HG03439 (cell line): ENCODE data around the gene NANOS1.
A peak's percentile ranks its signal among the peaks of the same experiment; 100 is the strongest.

Source experiments
- ATAC-seq: cut with Tn5 transposase; IDR thresholded peaks from one replicate; pipeline ENCODE4 v1.9.1; 2021; ENCODE audit warnings: mild to moderate bottlenecking, moderate library complexity; ENCODE audit not compliant: unreplicated experiment

NANOS1 gene, protein sequence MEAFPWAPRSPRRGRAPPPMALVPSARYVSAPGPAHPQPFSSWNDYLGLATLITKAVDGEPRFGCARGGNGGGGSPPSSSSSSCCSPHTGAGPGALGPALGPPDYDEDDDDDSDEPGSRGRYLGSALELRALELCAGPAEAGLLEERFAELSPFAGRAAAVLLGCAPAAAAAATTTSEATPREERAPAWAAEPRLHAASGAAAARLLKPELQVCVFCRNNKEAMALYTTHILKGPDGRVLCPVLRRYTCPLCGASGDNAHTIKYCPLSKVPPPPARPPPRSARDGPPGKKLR

DNA sequence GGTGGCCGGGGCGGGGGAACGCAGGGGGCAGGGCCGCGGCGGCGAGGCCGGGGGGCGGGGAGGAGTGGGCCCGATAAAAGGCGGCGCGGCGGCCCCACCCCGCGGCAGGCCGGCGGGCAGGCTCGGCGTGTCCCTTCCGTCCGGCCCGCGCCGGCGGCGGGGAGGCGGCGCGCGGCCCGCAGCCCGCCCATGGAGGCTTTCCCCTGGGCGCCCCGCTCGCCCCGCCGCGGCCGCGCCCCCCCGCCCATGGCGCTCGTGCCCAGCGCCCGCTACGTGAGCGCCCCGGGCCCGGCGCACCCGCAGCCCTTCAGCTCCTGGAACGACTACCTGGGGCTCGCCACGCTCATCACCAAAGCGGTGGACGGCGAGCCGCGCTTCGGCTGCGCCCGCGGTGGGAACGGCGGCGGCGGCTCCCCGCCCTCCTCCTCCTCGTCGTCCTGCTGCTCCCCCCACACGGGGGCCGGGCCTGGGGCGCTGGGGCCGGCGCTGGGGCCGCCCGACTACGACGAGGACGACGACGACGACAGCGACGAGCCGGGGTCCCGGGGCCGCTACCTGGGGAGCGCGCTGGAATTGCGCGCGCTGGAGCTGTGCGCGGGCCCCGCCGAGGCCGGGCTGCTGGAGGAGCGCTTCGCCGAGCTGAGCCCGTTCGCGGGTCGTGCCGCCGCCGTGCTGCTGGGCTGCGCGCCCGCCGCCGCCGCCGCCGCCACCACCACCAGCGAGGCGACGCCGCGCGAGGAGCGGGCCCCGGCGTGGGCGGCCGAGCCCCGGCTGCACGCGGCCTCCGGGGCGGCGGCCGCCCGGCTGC lies at the start of gene NANOS1:
Gene NANOS1, plus strand, starts transcription at position 102 of the 808 bp plus-strand sequence. Its CDS starts 88 bp downstream, at position 190.
- peak; percentile 27 for ATAC-seq

DNA sequence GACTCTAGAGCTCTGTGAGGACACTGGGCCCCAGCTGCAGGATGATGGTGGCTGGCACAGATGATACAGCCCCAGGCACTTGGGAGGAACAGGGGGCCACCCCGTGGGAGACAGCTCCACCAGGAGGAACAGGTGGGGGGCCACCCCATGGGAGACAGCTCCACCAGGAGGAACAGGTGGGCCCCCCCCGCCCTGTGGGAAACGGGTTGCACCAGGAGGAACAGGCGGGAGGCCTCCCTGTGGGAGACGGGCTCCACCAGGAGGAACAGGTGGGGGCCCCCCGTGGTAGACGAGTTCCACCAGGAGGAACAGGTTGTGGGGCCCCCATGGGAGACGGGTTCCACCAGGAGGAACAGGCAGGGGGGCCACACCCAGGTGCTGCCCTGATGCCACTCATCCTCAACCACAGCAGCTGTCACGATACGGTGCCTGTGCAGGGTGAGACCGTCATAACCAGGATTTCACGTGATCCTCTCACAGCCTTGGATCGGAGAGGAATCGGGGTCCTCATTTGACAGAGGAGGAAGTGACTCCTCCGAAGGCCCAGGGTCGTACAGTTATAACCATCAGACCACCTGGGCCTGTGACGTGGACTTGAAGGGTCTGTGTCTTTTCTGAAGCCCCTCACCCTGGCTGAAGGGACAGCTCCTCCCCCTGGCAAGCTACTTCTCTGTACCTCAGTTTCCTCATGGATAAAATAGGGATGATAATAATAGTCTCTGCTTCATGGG lies 49.2 kb upstream of the NANOS1 start:
- no peak for ATAC-seq

DNA sequence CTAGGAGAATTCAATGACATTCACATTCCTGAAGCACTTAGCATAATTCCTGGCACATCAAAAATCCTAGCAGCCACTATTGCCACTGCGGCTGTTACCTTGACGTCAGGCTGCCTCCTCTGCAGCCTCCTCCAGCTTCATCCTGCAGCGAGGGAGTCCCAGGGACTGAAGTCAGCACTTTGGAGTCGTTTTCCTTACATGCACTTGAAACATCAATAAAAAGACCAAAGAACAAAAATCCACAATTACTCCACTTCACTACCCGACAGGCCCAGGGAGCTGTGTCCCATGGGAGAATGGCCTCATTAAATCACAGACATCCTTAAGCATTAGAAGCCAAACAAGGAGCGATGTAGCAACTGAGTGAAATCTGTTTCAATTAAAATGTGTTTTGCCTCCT lies 48.6 kb upstream of the NANOS1 start:
- ATAC-seq = no peak

DNA sequence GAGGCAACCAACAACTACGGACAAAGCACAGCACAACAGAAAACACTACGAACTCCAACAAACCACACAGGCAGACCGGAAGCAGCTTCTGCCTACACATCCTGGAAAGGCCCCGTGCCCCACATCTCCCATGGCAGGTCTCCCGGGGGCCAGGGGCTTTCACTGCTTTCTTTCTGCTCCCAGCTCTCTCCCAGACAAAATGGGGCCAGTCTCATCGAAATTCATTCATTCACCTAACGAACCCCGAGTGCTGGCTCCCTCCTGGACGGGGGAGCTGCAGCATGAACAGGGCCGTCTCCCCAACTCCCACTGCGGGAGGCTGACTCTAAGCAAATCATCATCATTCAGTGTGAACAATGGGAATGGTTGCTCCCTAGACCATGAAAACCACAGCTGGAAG lies 47.6 kb upstream of the NANOS1 start:
- ATAC-seq = no peak

DNA sequence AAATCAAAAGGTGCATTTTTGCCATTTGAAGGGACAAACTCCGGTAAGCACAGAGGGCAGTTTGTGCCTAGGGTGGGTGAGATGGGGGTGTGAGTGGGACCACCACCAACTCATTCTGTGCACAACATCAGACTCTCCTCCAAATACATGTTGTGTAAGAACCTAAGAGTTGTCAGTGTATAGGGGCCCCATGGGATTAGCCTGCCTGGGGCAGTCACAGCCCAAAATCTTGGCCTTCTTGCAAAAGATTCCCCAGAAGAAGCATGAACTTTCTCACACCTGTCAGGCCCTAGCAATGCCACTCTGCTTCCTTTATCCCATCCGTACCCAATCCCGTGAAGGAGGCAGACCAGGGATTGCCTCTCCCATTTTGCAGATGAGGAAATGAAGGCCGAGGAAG lies 47.1 kb upstream of the NANOS1 start:
- ATAC-seq = no peak

DNA sequence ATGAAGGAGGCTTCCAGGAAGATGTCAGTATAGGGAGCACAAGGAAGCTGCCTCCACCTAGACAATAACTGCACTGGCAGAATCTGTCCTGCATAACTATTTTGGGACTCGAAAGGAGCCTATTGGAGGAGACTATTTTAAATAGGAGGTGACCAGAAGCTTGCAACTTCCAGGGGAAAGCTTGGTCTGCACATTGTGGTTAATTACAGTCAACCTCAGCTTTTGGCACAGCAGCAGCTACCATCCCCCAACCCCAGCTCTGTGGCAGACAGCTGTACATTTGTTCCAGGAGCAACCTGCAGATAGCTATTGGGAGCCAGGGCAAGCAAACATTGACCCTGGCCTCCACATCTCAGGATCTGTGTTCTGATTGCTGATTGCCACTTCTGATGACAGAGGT lies 46.3 kb upstream of the NANOS1 start:
- no peak for ATAC-seq

DNA sequence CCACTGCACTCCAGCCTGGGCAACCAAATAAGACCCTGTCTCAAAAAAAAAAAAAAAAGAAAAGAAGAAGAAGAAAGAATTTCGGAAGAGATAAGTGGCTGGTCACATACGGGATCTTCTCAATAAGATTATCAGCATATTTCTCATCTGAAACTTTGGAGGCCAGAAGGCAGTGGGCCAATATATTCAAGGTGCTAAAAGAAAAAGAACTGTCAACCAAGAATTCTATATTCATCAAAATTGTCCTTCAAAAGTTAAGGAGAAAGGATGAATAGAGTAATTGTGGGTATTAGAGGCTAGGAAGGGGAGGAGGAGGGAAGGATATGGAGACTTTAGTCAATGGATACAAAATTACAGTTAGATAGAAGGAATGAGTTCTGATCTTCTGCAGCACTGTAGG lies 43.9 kb upstream of the NANOS1 start:
- no peak for ATAC-seq

DNA sequence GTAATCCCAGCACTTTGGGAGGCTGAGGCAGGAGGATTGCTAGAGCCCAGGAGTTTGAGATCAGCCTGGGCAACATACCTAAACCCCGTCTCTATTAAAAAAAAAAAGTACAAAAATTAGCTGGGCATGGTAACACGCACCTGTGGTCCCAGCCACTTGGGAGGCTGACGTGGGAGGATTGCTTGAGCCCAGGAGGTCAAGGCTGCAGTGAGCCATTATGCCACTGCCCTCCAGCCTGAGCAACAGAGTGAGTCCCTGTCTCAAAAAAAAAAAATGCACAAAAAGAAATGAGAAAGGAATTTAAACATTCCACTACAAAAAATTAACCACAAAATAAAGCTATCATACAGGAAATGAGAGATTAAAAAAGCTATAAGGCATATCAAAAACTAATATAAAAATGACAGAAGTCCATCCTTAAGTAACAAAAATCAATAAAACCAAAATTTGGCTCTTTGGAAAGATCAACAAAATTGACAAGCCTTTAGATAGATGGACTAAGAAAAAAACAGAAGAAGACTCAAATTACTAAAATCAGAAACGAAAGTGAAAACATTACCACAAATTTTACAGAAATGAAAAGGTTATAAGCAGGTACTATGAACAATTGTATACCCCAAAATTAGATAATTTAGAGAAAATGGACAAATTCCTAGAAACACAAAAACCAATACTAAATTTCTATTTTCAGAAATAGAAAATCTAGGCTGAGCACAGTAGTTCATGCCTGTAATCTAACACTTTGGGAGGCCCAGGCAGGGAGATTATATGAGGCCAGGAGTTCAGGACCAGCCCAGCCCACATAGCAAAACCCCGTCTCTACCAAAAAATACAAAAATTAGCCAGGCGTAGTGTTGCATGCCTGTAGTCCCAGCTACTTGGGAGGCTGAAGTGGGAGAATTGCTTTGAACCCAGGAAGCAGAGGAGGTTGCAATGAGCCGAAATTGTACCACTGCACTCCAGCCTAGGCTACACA lies 42.4 kb upstream of the NANOS1 start:
- ATAC-seq = peak; percentile 87

DNA sequence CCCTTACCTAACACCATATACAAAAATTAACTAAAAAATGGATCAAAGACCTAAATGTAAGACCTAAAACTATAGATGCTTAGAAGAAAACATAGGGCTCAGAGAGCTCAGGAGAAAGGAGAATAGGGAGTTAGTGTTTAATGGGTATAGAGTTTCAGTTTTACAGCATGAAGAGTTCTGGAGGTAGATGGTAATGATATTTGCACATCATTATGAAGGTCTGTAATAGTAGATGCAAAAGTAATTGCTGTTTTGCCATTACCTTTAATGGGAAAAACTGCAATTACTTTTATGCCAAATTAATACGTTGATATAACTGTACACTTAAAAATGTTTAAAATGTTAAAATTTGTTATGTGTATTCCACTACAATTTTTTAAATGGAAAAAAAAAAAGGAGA lies 39.2 kb upstream of the NANOS1 start:
- no peak for ATAC-seq

DNA sequence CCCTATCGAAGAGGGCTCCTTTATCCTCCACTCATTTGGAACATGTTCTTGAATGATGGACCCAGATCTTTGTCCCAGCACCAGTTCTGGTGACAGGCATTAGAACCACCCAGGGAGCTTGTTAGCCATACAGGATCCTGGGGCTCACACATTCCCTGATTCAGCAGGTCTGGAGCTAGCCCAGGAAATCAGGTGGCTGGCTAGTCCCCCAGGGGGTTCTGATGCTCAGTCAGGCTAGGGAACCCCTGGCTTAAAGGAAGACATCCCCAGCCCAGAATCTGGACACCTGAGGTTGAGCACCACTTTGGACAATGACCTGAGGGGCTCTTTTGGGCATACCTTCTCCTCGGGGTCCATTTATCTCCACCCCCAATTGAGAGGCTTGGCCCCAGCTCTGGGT lies 37.0 kb upstream of the NANOS1 start:
- ATAC-seq = no peak

DNA sequence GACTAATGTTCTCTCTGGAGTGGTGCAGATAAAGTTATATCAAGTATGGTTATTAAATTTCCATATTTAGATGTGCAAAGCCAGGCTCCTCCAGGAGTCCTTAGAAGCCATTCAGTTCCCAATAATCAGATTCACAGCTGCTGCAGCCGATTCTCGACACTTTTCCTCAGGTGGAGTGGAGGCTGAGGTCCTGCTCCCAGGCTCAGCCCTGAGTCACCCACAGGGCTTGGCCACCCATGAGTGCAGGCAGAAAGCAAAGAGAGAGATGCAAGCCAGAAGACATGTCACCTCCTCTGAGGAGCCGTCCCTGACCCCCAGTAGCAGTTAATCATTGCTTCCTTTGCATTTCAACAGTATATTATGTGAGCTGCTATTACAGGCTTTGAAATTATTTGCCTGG lies 36.3 kb upstream of the NANOS1 start:
- ATAC-seq = no peak

DNA sequence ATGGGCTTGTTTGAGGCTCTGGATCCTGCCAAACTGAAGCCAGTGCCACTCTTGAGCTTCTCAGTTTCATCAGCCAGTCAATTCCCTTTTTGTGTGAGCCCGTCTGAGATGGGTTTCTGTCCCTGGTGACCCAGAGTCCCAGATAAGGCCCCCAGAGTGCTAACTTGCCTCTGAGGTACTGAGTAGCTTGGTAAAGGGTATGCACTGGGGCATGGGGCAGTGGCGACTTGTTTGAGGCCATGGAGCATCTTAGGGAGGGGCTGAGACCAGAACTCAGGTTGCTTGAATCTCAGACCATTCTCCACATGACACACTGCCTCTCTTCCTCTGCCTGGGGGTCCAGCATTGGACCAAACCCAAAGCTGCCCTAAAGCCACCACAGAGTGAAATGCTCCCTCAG lies 35.2 kb upstream of the NANOS1 start:
- ATAC-seq = no peak

DNA sequence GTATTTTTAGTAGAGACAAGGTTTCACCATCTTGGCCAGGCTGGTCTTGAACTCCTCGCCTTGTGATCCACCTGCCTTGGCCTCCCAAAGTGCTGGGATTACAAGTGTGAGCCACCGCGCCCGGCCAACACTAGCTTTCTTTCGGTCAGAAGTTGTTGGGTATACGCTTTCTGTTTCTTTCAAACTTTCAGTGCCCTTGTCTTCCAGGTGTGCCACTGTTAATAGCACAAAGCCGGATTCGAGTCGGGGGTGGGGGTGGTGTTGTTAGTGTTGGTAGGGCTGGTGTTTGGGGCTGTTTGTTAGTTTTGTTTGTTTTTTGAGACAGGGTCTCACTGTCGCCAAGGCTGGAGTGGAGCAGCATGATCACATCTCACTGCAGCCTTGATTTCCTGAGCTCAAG lies 33.8 kb upstream of the NANOS1 start:
- no peak for ATAC-seq

DNA sequence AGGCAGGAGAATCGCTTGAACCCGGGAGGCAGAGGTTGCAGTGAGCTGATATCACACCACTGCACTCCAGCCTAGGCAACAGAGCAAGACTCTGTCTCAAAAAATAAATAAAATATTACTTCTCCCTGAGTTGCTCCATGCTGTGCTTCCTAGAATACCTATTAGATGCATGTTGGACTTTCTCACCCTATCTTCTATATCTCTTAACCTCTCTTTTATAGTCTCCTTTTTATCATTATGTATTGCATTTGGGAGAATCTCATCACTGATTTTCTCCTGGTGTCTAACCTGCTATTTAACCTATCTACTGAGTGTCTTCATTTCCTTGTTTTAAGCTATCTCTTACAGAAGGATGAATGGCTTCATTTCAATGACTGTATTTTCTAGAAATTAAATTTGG lies 32.1 kb upstream of the NANOS1 start:
- ATAC-seq = no peak

DNA sequence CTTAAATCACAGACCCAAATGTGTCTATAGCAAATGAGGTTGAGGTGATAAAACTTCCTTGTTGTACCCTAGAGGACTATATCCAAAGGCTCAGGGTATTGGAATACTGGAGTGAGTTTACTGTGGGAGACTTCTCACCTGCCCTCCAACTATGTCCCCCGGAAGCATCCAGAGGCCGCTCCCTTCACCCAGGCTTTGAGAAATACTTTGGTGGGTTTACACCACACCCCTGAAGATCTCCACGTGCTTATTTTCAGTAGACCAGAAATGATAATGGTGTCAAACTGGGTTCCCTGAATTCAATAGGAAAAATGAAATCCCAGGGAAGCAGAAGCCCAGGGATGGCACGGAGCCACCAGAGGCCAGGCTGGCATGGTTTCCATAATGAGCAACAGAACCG lies 31.3 kb upstream of the NANOS1 start:
- ATAC-seq = no peak

DNA sequence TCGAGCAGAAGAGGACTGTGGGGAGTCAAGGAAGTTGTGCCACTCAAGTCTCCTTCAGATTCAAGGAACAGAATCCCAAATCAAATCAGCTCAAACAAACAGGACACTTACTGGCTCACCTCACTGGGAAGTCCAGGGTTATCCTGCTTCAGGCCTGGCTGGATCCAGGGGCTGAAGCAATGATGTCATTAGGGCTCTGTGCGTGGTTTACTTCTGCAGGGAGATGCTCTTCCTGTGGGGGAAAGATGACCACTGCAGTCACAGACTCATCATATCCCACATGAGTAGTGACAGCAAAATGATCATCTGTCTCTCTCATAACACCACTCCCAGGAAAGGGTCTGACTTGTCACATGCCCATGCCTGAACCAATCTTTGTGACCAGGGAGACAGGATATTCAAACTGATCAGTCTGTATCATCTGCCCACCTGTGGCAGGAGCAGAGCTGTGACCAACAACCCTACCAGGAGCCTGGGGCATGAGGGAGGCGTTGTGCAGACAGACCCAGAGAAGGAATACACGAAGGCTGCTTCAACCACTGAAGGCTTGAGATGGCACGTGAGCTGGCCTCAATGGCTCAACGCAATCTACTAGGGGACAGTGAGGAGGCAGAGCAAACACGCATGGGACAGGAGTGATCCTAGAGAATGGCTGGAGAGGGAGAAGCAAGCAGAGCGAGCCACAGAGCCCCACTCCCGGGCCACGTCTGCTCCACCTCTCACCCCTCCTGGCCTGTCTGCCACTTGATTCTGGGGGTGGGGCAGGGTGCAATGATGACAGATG lies 27.6 kb upstream of the NANOS1 start:
- no peak for ATAC-seq

DNA sequence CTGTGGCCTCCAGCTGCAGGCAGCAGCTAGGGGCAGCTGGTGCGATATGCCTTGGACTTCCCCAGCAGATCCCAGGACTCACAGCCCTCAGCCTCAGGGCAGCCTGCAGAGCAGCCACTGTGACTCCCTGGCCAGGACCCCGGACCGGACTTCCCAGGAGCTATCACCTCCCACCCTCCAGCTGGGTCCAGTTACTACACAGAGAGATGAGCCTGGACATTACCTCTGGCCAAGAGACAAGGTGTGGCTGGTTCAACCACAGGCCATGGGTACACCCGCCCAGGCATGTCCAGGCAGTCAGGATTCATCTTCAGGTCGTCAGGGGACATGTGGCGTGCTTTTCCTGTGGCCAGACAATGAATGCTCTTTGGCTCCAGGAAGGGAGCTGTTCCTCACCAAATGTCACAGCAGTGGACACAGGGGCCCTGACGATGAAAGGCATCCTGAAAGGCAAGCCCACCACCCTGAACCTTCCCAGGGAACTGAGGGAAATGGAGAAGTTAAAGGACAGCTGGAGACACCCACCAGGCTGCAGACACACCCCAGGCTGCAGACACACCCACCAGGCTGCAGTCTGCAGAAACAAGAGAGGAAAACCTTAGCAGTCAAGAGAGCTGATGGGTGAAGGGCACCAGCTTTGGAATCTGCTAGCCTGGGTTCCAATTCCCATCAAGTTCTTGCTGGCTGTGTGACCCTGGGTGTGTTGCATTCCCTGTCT lies 25.8 kb upstream of the NANOS1 start:
- no peak for ATAC-seq

DNA sequence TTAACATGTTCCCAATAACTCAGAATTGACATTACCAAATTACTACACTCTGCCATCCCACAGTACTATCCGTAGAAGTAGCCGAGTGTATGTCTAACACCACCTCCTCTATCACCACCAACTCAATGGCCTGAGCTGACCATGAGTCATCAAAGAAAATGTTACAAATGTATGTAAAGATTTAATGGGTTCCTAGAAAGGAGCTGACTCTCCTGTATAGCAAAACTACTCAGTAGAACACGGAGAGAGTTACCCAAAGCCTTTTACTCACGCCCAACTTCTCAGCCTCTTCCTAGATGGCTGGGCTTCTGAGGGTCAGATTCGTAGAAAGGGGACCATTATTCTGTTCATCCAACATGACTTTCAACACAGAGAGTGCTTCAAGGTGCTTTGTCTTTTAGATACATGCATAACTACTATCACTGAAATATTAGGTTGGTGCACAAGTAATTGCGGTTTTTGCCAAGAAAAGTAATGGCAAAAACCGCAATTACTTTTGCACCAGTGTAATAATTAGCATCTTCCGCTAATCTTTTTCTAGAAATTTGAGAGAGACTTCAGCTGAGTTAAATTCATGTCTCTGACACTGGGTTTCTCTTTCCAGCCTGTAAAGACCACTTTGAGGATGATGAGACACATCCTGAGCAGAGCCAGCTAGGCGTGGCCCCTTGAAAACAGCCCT lies 24.0 kb upstream of the NANOS1 start:
- ATAC-seq = no peak
